Stimulated activated naive CD8-positive, alpha-beta T cell treated with anti-CD3 and anti-CD28 coated beads, Interleukin-15, Interleukin-2, amounts not matched to agents 100 U/mL and 50 U/mL, for 24 hours (primary cell): ENCODE data around the gene HECTD2.
"Not testable (repeated sequence)": the region's sequence is repeated elsewhere in the genome, so short reads cannot be mapped to it uniquely, and the experiment has no call there.

Experiments used
- ATAC-seq: fragments of 150-1000 bp; cut with Tn5 transposase; one replicate; pipeline ENCODE4 v1.10.0; 2021
- DNase-seq: peaks from one replicate; pipeline ENCODE4 v3.0.0; 2021

The HECTD2 gene

DNA sequence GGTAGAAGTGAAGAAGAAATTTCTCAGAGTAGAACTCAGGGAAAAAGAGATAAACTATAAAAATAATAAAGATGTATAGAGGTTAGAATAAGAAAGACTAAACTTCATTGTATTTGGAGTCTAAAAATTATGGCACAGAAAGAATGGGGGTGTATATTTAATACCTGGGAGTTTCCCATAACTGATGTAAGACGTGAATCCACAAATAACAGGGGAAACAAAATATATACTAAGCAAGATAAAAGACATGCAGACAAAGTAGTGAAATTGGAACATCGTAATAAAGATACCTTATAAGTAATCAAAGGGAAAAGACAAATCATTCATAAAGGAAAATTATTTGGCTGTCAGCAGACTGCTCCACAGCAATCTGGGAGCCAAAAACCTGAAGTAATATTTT, 62.8 kb downstream of the HECTD2 start:
- no peak for DNase-seq
- no peak for ATAC-seq

DNA sequence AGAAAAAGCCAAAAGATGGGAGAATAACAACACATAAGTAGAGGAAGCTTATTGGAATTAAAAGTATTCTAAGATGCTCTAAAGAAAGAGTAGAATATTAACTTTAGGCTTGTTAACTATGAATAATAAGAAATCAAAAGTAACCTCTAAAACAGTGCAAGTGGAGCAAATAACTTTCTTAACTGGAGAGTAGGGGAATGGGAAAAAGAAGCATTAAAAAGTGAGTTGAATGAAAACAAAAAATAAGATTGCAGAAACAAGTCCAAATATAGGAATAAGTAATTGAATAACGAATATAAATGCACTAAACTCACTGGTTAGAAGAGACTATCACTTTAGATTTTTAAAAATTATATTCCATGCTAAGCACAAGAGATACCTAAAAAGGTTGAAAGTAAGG, 63.9 kb downstream of the HECTD2 start:
- ATAC-seq = no peak

DNA sequence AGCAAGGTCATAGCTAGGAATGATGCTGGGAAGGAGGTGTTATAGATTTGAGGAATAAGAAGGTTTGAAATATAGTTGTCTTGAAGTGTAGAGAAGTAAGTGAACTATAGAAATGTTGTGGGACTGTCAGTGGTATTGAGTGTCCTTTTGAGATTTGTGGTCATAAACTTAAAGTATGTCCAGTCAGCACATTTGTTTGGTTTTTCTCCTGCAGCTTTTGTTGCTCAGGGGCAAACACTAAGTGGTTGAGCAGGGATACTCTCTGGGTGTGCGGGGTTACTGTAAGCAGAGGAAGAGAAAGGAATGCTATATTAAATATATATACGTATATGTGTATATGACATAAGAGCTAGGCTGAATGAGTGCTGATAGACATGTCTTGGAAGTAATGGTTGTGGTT, 67.1 kb downstream of the HECTD2 start:
- DNase-seq (no peak), ATAC-seq (no peak)

More for the DNA sequence above, 63.9 kb downstream of the HECTD2 start:
- DNase-seq = no peak

DNA sequence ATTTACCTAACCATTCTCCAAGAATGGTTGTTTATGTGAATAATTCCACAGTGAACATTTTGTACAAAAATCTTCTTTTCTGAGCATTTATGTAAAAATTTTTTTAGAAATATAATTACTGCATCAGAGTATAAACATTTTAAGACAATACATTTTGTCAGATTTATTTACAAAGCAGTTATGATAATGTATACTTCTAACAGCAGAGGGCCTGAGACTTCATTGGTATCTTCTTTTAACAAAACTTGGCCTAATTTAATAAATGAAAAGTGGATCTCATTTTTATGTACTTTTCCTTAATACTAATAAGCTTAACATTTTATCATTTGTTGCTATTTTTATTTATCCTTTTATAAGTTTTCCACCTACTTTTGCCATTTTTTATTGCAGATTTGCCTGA, 69.4 kb downstream of the HECTD2 start:
- ATAC-seq (no peak), DNase-seq (no peak)

DNA sequence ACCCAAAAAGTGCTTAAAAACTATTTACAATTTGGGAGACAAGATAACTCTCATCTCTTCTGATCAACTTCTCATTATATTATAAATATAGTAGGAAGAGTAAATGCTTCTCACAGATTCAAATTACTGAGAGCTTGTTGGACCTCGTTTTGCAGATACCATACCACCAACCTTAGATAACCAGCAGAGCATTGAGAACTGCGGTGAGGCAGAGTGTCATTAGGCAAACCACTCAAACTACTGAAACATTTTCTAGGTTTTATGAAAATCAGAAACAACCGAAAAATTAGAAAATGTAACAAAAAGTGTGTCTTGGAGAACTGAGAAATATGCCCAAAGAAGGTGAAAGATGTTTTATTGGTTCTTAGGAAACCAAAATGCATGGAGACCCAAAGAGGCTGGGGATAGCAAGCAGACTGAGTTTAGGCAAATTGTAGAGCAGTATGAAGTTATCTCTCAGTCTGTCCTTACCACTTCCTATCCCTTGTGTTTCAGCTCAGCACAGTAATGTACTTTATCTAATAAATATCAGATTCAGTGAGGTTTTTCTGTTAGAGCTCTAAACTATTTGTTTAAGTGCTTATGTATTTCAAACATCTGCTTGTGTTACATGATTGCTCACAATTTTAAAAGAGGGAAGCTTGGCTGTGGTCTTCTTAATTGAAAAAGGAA, 77.9 kb downstream of the HECTD2 start:
- DNase-seq = no peak
- no peak for ATAC-seq

DNA sequence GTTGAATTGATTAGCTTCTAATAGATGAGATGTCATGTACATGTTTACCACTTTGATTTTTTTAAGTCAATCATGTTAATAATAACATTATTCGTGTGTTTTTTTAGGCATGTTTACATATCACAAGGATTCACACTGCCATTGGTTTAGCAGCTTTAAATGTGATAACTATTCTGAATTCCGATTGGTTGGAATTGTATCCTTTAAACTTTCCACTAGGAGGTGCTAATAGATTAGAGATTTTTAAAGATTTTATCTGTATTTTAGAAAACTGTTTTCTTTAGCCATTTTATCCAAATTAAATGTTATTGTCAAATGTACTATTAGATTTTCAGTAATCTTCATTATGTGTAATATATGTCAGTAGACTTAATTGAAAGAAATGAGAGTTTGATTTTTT, 83.2 kb downstream of the HECTD2 start:
- no peak for DNase-seq
- ATAC-seq = no peak

DNA sequence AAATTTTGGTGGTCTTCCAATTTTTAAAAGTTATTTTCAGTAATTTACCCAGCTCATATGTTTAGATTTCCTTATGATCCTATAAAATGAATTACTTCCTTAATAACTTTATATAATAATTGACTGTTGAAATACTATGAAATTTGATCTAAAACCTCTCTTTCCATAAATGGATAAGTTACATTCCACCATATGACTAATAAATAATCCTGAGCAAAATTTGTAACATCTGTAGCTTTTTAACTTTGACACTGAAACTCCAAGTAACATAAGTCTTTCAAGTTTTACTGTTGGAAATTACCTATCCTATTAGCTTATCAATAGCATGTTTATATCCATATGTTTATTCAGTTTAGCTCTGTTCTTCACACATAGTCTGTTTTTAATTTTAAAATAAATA, 85.3 kb downstream of the HECTD2 start:
- no peak for ATAC-seq

DNA sequence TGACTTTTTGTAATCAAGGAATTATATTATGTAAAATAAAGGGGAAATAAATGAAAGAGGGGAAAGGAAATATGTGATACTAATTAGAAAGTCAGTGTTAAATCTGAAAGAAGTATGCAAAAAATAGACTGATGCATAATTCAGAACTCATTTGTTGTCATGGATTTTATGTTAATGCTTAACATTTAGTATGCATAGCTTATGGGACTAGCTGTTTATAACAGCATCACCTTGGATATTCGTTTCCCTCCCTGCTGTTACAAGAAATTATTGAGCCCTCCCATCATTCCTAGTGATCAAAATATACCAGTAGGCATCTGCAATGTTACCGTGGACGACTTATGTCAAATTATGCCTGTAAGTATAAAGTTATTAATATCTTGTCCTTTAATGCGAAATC, 85.9 kb downstream of the HECTD2 start:
- no peak for DNase-seq
- no peak for ATAC-seq

More for the DNA sequence above, 85.3 kb downstream of the HECTD2 start:
- no peak for DNase-seq

DNA sequence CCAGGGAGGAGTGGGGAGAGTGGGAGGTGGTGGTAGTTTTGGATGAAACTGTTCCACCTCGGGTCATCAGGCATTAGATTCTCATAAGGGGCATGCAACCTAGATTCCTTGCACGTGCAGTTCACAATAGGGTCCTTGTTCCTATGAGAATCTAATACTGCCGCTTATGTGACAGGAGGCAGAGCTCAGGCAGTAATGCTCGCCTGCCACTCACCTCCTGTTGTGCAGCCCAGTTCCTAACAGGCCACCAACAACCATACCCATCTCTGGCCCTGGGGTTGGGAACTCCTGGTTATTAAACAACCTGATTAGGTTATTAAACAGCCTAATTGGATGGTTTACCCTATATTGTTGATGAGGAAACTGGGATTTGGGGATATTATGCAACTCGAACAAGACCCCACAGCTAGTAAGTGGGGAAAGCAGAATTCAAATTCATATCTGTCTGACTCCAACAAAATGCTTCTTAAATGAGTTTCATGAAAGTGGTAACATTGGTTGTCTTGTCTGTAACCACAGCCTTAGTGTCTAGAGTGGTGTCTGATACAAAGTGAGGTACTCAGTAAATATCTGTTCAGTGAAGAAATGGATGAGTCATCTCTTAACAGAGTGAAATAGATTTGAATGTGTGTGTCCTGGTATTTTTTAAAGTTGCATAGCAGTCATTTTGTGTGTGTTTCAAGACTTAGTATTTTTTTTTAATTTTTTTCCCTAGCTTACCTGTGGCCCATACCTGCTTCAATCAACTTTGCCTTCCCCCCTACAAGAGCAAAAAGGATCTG, 101.6 kb downstream of the HECTD2 start:
- ATAC-seq = peak; percentile 40

DNA sequence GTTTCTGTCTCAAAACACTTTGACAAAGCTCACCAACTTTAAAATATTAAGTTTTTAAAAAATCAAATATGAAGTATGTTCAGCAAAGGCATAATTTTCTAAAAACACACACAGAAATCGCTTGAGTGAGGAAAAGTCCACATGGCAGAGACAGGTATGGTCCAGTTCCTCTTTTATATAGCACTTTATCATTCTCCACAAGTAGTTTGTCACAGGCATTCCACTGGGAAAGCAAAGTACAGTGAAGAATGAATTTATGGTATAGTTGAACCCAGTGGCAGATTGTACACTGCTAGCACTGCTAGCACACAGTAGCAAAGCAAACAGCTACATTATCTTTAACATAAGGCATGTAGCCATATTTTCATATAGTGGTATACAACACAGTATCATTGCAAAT, 102.3 kb downstream of the HECTD2 start:
- DNase-seq = no peak
- ATAC-seq = no peak

More for the DNA sequence above, 101.6 kb downstream of the HECTD2 start:
- no peak for DNase-seq

DNA sequence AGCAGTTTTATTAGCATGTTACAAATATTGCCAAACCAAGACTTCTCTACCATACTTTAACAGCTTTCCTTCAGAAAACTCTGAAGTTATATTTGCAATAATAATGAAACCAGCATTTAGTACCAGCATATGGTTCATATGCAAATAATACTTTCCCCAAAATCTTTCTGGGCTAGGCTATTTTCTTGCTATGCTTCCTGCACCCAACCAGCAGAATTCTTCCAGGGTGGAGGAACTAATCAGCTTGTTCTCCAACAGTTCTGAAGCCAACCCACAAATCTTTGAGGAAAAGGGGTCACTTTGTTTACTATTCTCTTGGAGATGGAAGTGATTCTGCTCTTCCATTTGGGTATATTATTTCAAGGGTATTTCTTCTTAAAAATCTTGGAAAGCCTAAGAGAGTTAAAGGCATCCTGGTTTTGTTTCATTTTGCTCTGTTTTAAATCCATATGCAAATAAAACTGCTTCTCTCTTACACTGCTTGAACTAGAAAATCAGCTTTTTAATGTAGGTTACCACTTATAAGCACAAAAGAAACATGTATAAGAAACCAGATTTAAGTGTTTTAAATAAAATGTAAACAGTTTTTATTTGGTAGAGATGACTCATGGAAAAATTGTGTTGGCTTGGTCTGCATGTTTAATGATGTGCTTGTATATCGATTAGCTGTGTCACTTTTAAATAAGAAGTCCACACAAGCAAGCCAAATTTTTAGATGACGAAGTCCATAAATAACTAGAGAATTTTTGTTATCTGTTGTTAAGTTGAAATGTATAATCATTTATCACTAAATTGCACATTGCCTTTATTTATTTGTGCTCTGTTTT, 103.7 kb downstream of the HECTD2 start:
- DNase-seq (no peak), ATAC-seq (no peak)

DNA sequence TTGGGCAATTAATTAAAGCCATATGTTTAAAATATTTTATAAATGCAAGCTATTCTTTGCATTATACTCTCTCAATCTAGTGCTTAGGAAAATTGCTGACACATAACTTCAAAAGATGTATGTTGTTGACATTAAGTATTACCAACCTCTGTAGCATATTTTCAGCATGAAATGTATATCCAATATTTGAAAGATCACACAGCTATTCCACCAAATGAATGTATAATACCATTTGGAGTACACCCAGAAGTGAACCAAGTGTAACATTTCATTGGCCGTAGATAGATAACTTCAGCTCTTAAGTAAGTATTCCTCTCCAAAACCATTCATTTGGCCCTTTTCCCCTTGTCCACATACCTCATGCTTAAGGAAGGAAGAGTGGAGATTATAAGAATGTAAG, 104.6 kb downstream of the HECTD2 start:
- ATAC-seq (no peak), DNase-seq (no peak)

DNA sequence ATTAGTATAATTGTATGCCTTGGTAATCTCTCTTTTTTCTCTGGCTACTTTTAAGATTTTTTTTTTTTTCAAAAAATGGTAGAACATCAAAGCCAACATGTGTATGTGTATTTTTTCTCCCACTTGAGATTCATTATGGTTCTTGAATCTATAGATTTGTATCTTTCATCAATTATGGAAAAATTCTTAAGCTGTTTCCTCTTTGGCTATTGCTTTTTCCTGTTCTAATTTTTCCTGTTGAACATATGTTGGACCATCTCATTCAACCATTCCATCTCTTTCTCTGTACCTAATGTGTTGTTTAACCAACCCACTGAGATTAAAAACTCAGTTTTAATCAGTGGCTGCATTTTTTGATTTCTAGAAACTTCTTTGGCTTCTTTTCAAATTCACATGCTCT, 107.2 kb downstream of the HECTD2 start:
- ATAC-seq (no peak), DNase-seq (no peak)

DNA sequence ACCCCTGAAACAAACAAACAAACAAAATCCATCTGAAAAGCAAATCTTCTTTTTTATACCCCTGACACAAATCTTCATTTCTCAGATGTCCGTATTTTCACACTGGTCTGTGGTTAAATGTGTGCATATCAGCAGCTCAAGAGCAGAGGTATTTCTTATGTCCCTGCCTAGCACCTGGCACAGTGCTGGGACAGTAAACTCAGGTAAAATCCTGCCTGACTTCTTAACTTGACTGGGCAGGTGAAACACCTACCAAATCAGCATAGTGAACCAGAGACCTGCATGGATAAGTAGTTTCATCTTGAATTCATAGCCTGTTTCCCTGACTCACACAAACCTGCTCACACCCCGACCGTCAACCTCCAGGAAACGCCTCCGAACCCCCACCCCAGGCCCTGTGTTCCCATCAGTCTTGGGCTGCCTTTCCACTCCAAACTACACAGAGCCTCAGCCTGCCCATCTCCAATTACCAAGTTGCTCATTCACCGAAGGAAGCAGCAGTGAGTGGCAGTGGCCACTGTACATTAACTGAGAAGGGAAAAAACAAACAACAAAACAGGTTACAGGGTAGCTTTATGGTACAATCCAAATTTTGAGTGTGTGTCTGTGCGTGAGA, 109.9 kb downstream of the HECTD2 start:
- DNase-seq (no peak), ATAC-seq (no peak)

DNA sequence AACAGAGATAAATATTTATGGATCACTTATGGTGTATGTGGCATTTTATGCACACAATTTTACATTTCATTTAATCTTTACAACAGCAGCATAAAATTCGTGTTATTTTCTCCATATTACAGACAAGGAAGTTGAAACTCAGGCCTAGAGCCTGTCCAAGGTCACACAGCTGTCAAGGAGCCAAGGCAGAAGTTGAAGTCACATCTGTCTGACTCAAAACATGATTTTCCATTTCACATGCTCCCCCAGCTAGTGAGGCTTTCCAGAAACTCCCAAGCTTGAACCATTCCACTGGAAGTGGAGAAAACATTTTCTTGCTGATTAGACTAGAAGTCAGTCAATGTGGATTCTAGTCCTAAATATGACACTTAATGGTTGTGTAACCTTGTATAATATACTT, 110.5 kb downstream of the HECTD2 start:
- DNase-seq (no peak), ATAC-seq (no peak)

DNA sequence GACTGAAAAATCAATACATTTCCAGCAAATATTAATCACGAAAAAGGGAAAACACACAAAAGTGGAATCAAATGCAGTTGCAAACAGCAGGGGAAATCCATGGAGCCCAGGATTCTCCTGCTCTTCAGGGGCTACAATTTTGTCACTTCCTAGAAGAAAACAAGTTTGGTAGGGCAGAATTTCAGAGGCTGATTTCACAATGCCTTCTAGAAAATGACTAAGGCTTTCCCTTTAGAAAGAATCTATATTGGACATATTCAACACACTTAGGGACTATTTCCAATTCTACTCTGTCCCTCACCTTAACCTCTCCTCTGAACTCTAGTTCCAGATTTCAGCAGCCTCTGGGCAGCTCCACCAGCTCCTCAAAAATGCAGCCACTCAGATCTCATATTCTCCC, 111.3 kb downstream of the HECTD2 start:
- ATAC-seq = no peak
- no peak for DNase-seq

DNA sequence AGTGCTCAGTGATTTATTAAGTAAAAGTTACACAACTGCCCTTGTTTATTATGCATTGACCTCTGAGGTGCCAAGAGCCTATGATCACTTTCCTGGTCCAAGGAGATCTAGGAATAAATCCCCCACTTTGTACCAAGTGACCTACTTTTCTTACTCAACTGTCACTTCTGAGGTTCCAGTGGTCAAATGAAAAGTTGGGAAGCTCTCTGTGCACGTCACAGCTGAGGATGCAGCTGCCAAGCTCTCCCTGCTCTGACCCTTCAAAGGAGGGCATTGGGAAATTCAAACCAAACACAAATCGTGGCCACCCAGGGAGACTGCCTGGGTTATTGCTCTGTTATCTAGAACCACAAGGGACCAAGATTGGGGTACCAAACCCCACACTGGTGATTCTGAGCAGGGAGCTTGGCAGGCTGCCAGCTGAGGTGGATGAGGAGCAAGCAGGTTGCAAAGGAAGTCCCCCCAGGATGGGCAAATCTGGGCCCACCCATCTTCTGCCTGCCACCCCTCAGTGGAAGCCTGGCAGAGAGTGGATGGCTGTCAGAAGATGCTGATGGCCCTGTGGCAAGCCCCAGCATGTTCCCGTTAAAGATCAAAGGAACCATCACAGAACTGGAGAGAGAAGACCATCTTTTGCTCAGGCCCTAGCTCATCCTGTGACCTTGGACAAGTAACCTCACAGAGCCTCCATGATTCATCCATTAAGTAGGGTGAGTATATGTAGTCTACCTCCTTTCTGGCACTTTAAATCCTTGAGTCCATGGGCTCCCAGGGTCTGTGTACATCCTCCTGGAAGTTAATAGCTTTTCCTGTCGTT, 116.0 kb downstream of the HECTD2 start:
- DNase-seq (no peak), ATAC-seq (no peak)

DNA sequence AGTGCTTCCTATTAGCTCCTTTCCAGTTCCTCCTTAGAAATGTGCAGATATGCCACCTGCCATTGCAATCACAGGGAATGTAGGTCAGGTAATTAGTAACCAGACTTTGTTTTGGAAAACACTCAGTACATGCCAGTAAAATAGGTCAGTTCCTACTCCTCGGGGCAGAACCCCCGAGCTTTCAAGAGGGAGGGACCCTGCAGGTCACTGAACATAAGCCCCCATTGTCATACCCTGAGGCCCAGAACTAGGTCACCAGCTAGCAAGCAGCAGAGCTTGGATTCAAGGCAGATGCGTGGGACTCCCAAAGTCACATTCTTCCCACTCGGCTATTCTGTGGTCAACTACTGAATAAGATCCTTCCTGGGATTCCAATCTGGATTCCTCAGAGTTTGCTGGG, 117.9 kb downstream of the HECTD2 start:
- ATAC-seq (no peak), DNase-seq (no peak)

DNA sequence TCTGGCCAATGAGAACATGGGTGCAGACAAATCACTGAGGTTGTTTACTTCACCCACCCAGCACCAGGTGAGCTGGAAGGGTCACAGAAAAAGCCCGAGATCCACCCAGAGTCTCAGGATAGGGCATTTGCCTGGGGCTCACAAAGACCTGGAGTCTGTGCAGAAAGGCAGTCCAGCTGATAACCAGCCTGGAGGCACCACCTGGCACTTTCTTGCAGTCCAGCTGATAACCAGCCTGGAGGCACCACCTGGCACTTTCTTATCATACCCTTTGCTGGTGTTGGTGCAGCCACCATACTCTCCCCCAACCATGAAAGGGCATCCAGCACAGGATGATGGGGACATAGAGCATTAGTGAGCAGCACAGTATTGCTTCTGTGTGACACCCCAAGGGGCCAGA, 118.6 kb downstream of the HECTD2 start:
- ATAC-seq = no peak
- no peak for DNase-seq

DNA sequence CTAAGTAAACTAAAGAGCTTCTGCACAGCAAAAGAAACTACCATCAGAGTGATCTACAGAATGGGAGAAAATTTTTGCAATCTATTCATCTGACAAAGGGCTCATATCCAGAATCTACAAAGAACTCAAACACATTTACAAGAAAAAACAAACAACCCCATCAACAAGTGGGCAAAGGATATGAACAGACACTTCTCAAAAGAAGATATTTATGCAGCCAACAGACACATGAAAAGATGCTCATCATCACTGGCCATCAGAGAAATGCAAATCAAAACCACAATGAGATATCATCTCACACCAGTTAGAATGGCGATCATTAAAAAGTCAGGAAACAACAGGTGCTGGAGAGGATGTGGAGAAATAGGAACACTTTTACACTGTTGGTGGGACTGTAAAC, 124.6 kb downstream of the HECTD2 start:
- ATAC-seq = not testable (repeated sequence)

DNA sequence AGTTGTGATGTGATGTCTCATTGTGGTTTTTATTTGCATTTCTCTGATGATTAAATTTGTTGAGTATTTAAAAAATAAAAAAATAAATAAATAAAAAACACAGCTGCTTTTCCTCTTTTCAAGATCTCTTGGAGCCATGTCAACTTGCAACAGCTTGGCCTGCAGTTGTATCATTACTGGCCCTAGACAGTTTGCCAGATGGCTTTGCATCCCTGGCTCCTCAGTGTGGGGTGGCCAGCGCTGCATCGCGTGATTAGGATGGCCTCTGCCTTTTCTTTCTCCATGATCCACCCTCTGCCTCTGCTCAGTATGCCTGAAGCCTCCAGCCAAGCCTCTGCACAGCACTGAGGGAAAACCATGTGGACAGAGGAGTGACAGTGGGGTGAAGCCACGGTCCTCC, 126.0 kb downstream of the HECTD2 start:
- DNase-seq (no peak), ATAC-seq (no peak)

More for the DNA sequence above, 124.6 kb downstream of the HECTD2 start:
- DNase-seq = not testable (repeated sequence)

DNA sequence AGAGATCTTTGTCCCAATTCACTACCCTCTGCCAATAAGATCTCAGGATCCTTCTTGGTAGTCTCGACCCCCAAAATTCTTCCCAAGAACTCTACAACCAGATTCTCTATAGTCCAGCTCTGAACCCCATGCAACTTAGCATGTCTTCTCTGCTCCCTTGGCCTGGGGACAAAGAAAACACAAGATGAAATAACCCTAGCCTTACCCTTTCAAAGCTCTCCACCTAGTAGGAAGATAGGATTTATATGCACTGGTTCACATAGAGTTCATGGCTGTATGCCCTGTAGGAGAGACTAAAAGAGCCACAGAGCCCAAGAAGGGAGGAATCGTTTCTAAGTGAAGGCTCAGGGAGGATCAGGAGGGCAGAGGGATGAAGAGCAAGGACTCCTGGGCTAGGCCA, 126.6 kb downstream of the HECTD2 start:
- ATAC-seq (no peak), DNase-seq (no peak)
